HG02970 (cell line): ENCODE results near the gene TFR2.

Experiments
- ATAC-seq: cut with Tn5 transposase; IDR thresholded peaks from one replicate; pipeline ENCODE4 v1.9.1; 2021; ENCODE audit warnings: mild to moderate bottlenecking, moderate library complexity, moderate number of reproducible peaks; ENCODE audit not compliant: unreplicated experiment, low FRiP score

Gene TFR2

DNA sequence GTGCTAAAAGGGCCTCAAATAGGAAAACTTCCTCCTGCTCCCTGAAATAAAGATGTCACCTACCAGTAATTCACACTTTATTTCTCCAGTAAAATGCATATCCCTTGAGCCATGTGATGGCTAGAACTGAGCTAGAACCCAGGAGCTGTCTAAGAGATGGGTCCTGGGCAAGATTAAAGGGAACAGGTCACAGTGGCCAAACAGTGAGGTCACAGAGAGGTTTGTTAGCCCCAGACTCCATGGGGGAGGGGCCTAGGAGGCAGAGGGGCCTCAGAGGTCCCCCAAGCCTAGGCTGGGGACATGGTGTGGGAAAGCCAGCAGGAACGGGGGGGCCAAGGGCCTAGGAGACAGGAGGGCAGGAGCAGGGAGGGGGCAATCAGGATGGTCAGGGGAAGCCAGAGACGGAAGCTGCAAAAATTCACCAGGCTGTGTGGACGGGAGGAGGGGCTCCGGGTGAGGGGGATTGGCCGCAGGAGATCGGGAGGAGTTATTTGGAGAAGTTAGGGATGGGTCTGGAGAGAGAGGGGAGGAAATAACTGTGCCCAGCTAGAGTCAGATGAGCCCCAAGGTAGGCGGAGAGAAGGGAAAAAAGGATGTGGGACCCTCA, 51.9 kb downstream of the TFR2 start:
- no peak for ATAC-seq

DNA sequence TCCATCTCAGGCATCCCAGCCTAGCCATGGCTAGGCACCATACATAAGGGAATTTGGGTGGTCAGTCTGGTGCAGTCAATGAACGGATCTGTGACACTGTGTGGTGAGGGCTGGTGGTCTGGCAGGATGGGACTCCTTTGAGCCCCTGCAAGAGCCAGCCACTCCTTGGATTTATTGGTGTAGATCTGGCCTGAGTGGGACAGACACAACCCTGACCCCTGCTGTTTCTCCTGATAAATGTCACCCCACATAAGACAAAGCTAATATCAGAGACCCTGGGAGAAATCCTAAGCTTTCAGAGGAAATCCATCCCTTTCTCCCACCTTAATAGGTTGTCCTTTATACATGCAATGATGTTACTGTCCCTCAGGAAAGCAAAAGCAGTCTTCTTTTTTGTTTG, 52.9 kb downstream of the TFR2 start:
- no peak for ATAC-seq

DNA sequence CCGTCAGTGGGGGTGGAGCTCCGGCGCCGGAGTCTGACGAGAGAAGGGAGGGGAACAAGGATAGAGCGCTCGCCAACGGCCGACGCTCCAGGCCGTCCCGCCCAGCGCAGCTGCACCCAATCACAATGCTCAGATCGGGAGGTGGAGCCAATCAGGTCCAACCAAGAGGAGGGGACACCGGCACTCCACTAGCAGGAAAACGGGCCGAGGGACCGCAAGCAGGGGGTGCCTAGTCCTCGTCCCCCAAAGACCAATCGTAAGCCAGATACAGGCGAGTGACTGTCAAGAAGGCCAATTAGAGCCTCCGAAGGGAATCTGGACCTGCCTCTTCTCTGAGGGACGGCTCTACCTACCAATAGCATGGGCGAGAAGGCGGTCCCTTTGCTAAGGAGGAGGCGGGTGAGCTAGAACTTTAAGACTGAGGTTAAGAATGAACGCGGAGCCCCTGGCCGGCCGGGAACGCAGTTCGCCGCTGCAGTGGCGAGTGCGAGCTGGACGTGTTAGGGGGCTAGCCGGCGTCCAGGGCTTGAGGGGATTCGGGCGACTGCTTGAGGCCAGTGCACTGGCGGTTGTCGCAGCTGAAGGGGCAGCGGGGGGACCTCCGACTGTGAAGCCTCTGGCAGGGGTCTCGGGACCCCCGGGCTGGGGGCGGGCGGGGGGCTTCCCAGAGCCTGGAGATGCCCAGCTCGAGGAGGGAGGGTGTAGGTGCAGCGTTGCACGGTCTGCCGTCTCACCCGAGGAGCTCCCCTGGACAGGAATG, 54.9 kb downstream of the TFR2 start, which contains the start of gene FBXO24:
Gene FBXO24, plus strand, starts transcription at position 63 of the 760 bp plus-strand sequence. Its CDS starts 298 bp downstream, at position 361.
- ATAC-seq: peak; percentile 88

- peak; percentile 23 for ATAC-seq
Observed at GRCh38 chr7:100585511-100586265, 55.7 kb downstream of the TFR2 start, which contains the start of gene LRCH4. LRCH4 (minus strand) TSS chr7:100586129; CDS start chr7:100586100, 29 bp downstream.

DNA sequence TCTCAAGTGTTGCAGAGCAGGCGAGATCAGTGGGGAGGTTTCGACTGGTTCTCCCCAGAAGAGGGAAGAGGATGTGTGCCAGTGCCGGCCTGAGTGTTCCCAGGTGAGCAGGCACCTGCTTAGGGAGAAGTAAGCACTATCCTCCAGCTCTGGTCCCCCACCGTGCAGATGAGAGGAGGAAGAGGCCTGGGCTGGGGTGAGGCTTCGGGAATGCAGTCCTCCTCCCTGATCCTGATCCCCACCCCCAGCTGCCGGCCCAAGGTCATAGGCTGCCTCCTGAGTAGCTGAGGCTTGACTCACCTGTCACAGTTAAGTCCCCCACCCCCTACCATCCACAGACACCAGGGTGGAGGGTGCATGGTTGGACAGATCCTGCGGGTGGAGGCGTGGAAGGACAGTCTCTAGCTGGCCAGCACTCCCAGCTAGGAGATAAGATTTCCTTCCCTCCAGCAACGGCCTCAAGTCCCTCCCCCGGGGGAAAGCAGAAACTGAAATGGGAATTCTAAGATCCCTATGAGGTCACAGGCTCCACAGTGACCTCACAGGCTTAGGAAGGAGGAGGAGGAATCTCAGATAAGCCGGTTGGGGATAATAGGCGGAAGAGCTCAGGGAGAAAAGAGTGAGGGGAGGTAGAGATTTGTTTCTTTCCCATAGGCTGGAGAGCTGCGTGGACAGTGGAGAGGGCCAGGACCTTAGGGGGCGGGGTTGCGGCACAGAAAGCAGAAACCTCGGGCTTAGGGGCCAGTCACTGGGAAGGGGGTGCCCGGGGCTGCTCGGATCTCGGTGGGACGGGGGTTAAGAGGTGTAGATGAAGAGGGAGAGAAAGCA, 56.5 kb downstream of the TFR2 start:
- no peak for ATAC-seq

- ATAC-seq: no peak
Observed at GRCh38 chr7:100584054-100584682, 57.2 kb downstream of the TFR2 start.

- ATAC-seq: no peak
Observed at GRCh38 chr7:100583132-100584053, 58.0 kb downstream of the TFR2 start.

- no peak for ATAC-seq
Observed at GRCh38 chr7:100582650-100583049, 58.7 kb downstream of the TFR2 start.

DNA sequence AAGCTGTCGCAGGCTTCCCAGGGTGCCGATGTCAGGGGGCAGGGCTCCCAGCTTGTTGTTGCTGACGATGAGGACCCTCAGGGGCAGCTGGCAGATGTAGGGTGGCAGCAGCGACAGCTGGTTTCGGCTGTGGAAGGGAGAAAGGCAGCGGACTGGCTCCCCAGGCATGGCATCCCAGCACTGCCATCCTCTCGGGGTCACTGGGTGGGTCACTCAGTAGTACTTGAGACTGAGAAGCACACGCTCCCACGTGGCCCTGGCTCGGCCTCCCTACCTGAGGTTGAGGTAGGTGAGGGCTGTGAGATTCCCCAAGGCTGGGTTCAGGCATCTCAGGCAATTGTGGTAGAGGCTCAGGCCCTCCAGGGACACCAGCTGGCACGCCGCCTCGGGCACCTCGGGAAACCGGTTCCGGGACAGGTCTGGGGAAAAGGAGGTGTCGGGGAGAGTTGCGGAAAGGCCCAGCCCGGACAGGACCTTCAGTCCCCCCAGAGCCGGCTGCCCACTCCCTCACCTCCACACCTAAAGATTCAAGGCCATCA, 59.2 kb downstream of the TFR2 start:
- no peak for ATAC-seq

DNA sequence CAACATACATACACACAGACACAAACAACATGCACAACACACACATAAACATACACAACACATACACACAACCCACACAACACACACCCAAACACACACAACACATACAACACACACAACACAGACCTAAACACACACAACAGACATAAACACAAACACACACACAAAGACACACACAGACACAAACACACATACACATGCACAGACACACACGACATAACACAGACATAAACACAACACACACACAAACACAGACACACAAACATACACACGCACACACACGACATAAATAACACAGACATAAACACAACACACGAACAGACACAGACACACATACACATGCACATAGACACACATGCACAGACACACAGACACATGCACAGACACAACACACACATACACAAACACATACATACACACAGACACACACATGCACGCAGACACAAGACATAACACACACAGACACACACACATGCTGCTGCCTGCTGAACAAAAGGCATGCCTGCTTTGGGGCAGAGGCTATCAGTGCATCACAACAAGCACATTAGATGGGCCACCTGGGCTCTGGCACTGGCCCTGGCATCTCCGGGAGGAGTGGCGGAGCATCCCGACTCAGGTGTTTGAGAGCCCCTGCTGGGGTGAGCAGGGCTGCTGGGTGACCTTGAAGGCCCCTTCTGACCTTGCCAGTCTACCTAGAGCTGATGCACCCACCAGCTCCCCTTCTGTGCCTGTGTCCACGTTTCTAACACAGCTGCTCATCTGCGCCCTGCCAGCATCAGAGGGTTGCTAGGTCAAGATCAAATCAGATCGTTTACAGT, 60.7 kb downstream of the TFR2 start:
- ATAC-seq: no peak

DNA sequence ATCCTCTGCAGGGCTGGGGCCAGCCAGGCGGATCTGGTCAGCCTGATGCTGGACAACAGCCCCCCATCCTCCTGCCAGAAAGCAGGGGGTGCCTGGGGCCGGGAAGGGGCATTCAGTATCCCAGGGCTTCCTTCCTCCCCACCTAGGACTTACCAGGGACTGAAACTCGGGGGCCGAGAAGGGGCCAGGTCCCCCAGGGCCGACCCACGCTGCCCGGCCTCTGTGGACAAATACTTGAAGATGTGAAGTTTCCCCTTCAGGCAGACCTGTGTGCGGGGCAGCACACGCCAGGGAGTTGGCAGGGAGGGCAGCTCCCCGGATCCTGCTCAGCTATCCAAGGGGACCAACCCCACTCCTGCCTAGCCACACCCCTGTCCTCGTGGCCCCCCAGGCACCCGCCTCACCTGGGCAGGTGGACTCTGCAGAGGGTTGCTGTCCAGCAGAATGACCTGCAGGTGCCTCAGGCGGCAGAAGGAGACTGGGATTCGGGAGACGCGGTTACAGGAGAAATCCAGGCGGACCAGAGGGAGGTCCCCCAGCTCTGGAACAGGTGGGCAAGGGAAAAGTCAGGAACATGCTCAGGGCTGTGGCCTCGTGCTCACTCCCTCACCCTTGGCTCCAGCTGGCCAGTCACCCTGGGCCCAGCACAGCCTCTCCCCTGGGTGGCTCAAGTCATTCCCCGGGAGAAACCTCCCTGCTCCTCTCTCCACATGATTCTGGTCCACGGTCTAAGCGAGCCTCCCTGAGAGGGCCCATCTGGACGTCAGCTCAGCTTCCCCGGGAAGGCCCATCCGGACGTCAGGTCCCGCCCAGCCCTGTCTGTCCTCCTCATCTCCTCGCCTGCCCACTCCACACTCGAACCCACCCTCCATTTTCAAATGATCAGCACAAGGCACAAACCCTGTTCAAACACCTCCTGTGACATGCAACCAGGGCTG, 62.8 kb downstream of the TFR2 start:
- ATAC-seq: no peak

- ATAC-seq: no peak
Observed at GRCh38 chr7:100577507-100577906, 63.8 kb downstream of the TFR2 start.

DNA sequence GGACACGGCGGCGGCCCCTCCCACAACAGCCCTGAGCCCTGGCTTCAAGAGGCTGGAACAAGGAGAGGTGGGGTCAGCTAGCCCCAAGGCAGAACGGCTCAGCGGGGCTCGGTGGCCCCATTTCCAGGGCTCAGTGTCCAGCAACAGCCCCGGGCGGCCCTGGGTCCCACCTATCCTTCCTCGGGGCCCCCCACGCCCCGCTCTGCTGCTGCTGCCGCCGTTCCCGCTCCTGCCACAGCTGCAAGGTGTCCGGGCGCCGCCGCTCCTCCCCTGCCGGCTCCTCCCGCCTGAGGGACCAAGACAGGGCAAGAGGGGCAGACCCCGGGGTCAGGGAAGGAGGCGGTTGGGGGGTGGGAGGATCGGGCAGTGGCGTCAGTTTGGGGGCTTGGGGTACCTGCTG, 64.2 kb downstream of the TFR2 start:
- ATAC-seq: no peak

- no peak for ATAC-seq
Observed at GRCh38 chr7:100576384-100576993, 64.9 kb downstream of the TFR2 start.

GRCh38 chr7:100575746-100576383, 65.5 kb downstream of the TFR2 start:
- no peak for ATAC-seq

DNA sequence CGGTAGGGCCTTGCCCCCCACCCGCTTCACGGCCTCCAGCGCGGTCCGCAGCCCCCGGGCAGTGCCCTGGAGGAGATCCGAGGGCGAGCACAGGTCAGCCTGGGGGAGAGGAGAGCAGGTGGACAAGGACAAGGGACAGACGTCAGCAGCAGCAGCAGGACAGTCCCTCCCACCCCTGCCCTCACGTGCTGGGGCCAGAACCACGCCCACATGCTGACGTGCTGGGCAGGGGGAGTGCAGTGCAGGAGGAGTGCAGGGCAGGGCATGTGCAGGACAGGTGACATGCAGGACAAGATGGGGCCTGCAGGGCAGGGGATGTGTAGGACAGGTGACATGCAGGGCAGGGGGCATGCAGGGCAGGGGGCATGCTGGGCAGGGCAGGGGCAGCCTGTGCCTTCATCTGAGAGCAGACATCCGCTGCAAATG, 66.1 kb downstream of the TFR2 start:
- no peak for ATAC-seq
